Mucosa of gallbladder (tissue), 1 donor: ENCODE measurements around the gene KCNMB2. TPM values are rescaled to one million over a fixed set of nuclear protein-coding genes. Genes with fewer than 3 reads are reported as not detected.

Experiments used
- DNase-seq: peaks from one replicate; pipeline ENCODE4 v3.0.0-alpha.2; 2020; ENCODE audit warnings: low spot score
- total RNA-seq: library from RNA; stranded (reverse); gene quantifications from one replicate; pipeline ENCODE4 v1.2.1, GENCODE V29; 2021
- donor health status: DM: no; HTN: no; CAD: no.

The KCNMB2 gene
- total RNA-seq, 1 donor from 2014 or later: 4.4 TPM

DNA sequence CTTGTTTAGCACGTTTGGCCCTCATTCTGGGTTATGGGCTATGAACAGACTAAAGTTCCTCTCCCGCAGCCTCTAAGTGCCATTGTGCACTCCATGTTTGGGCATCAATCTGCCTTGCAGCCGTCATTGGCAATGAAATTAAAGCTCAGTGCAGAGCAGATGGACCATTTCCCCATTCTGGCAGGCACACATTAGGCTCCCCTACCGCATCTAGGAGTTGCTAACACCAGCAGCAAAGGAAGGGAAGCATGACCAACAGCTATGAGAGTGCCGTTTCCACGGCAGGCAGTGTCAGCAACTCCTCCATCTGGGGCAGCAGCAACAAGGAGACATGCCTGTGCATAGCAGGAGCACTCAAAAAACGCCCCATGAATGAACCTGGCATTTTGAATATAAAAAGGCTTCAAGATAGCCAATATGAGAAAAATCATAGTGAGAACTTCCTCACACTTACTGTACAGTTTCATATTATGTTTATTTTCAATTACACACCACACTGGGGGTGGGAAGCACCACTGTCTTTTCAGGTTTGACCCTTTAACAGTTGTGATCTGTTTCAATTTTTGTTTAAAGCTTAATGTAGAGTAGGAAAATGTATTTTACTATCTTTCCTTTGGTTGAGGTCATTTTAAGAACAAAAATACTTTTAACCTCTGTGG, 218.7 kb downstream of the KCNMB2 start:
- DNase-seq: no peak

DNA sequence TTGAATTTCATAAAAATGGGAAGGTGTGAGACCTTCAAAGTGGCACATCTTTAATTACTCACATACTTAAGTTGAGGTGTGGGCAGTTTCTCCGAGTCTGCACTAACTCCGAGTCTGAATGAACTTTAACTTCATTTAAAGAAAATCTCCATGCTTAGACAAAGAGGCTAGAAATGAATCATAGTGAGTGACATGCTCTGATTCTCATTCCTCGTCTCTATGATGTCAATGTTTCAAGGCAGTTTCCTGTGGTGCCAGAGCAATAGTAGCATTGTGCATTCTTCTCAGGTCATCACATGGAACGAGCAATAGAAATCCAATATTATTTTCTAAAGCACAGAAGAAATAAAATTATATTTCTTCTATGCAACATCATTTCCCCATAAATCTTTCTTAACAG, 224.8 kb downstream of the KCNMB2 start:
- DNase-seq: no peak

DNA sequence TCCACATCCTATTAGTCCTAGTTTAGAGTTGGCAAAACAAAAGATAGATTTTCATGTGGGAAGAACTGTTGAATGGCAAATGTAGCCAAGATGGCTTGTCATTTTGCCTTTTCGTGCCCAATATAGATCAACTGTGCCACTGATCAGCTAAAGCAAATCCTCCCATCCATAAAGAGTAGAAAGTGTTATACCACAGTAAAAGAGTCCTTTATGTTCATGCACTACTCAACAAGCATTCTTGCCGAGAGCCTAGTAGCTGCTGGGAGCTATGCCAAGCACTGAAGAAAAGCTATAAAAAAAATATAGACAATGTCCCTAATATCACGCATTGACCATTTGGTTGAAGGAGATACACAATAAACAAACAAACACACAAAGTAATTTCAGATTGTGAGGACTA, 225.2 kb downstream of the KCNMB2 start:
- no peak for DNase-seq

DNA sequence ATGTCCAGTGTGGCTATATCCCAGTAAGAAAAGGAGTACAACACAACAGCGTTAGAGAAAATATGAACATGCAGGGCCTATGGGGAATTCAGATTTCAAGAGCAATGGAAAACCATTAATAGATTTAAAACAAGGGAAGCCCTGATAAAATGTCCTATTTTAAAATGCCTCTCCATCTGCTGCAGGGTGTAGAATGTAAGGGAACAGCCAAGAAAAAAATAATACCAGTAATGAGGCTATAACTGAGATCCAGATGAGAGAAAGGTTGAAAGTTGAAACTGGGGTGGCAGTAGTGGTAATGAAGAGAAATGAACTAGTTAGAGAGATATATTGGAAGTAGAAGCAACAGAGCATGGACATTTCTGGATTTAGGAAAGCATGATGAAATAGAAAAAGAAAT, 226.1 kb downstream of the KCNMB2 start:
- DNase-seq: no peak

DNA sequence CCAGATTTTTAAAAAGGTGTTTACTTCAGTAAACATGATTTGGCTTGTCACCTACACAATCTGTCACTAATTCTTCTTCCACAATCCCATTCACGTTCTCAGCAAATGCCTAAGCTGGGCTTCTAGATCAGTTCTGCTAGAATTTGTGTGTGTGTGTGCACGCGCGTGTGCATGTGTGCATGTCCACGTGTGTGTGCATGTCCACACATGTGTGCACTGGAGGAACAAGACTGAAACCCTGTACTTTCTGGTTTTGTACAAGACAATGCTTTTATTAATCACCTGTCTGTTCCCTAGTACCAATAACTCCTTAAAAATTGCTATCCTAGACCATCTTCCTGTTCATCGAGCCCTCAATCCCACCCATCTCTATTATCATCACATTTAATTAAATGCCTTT, 229.2 kb downstream of the KCNMB2 start:
- no peak for DNase-seq

DNA sequence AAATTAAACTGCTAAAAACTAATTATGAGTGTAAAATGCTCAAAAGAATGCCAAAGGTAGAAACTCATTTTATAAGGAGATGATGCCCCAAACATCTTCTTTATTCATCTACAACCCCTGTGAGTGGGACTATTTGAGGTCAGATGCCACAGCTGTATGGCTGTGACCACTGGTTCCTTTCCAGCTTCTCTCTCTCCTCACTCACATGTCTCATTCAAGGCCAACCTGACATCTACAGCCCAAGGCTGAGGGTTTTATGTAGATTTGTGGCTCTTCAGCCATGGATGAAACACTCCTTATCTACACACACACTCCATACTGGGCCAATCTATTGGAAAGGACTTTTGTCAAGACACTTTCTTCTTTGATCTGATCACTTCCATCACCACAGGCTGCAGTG, 231.3 kb downstream of the KCNMB2 start:
- no peak for DNase-seq

DNA sequence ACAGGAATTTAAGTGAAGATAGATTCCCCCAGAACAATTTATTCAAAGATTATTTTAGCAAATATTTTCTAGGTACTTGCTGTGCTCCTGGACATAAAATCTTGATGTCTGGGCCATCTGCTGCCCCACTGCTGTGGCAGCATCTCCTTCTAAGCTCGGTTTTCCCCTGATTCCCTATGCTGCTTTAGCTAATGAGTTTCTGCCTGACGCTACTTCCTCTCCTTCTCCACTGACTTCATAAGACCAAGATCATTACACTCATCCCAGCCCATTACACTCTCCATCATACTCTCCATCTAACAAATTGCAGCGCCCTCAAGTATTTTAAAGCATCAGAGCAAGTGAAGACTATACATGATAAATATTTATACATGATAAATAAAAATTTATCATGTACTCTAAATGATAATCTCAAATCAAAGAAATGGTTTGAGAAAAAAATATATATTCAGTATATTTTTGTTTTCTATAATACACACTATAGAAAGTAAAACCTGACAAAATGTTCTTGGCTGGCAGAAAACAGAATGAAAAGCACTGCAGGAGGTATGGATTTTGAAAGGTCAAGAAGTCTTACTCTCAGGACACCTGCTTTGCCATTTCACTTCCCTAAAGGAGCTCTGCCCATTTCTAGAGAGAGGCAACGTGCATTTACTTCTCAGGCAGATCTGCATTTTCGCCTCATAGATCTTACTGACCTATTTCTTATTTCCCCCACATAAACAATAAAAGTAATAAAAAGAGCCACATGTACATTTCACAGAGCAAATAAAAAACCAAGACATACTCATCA, 232.0 kb downstream of the KCNMB2 start:
- DNase-seq: no peak

DNA sequence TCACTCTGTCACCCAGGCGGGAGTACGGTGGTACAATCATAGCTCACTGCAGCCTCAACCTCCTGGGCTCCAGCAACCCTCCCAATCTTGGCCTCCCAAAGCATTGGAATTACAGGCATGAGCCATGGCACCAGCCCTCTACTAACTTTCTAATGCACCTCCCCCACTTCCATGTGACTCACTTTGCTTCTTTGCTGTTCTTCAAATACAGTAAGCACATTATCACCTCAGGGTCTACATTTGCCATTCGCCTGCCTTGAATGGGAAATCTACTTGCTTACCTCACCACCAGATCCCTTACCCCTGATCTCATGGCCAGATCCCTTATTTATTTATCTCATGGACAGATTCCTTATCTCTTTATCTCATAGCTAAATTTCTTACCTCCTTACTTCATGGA, 235.3 kb downstream of the KCNMB2 start:
- no peak for DNase-seq

DNA sequence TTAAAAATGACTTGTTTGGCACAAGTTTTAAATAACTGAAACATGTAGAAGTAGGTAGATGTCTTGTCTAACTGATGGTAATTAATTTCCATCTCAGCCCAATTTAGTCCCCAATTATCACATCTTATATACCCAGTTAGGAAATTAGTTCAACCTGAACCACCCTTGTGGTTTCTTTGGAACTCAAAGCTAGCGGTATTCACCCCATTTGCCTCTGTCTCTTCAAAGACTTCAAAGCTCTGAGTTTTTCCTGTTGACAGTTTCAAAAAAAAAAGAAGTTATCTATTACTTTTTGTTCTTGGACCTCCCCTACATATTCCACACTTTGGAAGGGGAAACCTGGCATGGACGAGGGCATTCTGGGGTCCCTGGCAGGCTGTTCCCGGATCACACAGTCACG, 236.5 kb downstream of the KCNMB2 start:
- DNase-seq: no peak

DNA sequence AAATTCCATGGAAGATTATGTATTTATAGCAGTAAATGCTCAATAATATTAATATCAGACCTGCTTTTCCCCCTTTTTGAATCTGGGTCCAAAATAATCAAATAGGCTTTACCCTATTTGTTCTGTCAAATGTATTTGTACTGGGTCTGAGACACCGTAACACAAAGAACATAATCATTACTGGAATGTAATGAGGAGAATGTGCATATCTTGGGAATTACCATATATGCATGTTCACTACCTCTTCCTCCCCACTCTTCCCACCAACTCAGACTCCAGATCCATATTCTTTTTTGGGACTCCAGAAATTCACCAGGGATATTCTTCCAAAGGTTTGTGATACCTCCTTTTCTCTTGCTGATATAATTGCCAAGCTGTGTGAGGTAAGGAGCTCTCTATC, 237.1 kb downstream of the KCNMB2 start:
- no peak for DNase-seq

DNA sequence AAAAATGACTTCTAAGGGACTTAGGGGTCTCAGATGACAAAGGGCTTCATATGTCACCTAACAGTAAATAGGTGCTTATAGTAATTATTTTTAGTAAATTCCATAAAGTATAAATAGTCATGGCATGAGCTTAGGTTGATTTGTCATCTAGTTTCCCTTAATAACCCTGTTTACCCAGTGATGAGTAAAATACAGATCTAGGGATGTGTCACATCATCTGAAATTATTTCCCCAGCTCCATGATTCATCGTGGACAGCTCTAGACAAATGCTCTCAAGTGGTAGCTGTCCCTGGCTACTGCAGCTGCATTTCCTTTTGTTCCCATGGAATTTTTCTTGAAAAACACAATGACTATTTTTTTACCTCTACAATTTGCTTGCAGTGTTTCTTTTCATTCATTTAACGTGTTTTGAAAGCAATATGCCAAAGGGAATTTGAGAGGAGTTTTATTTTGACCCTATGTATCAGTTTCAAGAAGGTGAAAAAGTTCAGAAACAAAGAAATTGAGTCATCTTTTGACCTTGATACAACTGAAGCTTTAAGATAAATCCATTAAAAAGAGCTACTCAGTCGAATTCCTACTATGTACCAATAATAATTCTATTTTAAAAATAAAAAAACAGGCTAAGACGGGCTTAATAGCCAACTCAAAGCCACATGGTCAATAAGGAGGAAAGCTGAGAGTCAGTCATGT, 241.6 kb downstream of the KCNMB2 start:
- DNase-seq: no peak

DNA sequence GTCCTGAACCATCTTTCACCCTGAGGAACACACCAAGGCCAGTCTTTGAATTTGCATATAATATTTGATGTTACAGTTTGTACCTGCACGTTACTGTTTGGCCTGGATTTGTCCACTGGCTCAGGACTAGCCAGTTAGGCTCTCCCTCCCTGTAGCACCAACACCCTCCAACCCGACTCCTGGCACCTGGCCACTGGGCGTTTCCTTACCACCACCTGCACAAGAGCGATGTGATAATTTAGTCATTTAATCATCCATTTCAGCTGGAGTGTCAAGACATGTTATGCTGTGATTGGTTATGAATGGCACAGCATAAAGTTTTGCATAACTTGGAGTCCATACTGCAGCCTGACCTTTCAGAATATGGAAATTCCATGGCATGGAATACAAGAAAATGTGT, 242.4 kb downstream of the KCNMB2 start:
- no peak for DNase-seq

DNA sequence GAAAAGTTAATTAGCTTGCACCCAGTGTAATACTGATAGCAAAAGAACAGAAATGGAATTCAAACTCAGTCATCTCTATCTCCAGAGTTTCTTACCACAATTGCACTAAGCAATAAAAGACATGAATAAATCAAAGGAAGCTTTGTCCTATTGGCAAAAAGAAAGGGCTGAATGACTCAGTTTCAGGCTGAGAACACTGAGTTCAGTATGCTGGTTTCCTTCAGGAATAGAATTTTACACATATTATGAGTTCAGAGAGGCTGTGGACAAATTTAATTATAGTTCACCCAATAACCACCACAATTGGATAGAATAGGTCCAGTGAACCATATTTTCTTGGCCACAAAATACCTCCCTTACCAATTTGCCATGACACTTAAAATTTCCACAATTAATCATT, 249.7 kb downstream of the KCNMB2 start:
- DNase-seq: no peak

DNA sequence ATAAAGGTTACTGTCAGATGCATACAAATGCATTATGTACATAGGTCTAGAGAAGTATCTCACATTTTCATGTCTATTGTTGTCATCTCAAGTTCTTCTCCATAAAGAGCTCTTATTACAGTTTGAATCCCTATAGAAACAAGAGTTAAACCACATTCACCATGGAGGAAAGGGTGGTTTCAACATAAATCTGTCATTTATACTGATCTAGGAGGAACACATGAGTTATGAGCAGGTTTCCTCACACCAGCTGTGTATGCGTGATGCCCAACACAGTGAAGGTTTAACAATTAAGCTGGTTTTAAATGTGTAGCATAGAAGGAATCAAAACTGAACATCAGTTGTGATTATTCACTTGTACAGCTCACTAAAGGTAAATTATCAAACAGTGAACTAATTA, 251.7 kb downstream of the KCNMB2 start:
- no peak for DNase-seq

DNA sequence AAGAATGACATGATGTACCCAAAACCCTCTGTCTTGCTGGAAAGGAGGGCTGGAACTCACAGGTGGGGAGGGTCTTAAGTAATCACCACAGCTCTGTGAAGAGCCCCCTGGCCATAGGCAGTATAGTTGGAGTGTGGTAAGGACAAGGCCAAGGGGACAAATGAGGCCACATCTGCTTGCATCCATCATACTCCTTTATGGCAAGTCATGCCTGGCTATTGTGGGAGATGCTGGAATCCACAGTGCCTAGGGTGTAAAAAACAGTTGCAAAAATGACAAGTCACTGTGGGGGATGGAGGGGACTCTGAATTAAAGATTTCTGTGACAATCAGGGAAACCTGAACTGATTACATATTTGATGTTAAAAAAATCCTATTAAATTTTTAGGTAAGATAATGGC, 258.5 kb downstream of the KCNMB2 start:
- DNase-seq: no peak

DNA sequence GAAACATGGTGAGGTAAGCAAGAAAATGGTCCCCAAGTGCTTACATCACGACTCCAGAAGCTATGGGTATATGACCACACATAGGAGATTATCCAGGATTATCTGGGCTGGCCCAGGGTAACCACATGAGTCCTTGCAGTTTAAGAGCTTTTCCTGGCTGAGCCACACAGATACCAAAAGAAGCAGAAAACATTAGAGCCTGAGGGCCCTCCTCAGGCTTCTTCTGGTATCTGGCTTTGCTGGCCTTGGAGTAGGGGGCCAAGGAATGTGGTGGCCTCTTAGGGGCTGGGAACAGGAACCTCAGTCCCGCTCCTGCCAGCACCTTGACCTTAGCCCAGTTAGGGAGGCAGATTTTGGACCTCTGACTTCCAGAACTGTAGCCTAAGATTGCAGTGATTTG, 259.1 kb downstream of the KCNMB2 start:
- DNase-seq: no peak

DNA sequence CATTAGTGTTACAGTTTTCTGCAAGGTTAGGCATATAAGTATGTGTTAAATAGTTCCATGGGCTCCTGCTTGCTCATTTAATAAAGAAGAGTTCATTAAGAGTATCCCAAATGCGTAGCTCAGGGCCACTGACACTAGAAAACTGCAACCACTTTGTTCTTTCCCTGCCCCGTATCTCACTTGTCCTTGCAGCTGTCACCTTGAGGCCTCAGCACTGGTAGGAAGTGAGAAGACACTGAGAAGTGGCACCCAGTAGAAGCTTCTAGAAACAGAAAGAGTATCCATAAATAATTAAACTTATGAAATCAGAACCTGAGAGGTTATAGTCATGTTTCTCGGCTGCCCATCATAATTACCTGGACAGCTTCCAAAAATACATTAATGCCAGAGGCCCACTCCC, 266.0 kb downstream of the KCNMB2 start:
- no peak for DNase-seq

DNA sequence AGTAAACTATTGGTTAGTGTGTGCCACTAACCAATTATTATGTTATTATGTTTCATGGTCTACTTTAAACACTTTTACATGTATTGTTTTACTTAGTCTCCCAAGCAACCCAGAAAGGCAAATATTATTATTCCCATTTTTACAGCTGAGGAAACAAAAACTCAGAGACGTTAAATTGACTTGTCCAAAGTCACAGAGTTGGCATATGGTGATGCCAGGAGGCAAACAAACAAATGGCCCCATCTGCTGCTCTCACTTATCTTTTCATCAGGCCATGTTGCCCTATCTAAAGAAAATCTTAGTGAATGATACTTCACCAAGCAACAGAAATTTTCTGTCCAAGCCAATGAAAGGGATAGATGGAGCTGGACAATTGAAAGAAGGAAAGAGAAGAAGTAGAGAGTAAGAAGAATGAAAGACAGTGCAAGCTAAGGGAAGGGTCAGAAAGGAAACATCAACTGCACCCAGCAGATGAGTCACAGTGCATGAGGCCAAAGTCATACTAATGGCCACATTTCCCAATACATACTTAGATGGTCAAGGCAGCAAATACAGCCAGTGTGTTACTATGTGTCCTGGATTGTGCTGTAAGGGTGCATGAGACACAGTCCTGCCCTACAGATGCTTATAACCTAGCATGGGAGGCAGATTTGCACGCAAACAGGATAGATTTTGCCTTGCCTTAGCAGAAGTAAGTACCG, 266.9 kb downstream of the KCNMB2 start:
- DNase-seq: no peak

DNA sequence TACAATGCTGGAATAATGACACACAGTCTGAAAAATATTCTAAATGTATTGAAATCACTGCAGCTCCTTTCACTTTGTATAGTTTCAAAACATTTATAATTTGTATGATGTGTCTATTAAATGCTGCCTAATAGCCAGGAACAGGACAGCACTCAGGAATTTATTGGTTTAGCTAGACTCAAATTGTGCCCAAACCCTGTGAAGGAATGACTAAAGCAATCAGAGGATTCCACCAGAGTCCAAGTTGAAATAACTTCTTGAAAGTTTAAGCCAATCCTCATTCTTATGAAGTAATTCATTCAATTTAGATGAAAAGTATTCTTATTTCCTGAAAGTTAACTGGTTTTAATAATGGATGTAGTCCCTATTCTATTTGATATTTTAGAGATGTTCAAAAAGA, 268.4 kb downstream of the KCNMB2 start:
- DNase-seq: no peak

DNA sequence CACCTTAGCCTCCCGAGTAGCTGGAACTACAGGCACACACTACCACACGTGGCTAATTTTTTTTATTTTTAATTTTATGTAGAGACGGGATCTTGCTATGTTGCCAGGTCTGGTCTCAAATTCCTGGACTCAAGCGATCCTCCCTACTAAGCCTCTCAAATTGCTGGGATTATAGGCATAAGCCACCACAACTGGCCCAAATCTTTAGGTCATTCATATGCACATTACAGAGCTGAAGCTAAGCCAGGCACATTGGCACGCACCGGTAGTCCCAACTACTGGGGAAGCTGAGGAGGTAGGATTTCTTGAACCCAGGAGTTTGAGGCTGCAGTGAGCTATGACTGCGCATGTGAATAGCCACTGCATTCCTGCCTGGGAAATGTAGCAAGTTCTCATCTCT, 269.5 kb downstream of the KCNMB2 start:
- no peak for DNase-seq

DNA sequence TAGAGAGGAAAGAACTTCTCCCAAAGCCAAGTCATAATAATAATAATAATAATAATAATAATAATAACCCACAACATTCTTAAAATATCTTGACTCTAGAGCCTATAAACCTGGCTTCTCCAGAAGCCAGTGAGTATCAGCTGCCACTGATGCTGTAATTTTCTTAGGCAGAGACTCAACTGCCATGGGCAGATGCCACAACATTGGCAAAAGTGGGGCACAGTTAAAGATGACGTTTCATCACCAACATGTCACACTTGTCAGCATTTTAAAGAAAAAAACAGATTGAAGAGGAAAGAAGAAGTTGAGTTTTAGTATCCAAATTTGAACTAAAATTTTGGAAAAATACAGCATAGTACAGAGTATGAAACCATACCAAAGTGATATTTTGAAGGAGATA, 270.4 kb downstream of the KCNMB2 start:
- no peak for DNase-seq

DNA sequence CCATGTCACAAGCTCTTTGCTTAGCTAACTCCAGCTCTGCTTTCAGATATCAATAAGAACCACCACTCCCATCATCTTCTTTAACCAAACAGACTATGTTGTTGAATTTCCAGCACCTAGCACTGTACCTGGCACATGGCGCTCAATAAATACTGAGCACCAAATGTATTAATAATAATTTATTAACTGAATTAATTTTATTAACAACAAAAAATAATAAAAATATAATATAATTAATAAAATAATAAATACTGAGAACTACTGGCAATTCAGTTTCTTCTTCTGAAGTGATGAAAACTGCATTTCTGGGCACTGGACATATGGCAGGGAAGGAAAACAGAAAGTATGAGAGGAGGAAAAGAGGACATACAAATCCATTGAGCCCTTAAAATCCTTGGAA, 271.5 kb downstream of the KCNMB2 start:
- no peak for DNase-seq

DNA sequence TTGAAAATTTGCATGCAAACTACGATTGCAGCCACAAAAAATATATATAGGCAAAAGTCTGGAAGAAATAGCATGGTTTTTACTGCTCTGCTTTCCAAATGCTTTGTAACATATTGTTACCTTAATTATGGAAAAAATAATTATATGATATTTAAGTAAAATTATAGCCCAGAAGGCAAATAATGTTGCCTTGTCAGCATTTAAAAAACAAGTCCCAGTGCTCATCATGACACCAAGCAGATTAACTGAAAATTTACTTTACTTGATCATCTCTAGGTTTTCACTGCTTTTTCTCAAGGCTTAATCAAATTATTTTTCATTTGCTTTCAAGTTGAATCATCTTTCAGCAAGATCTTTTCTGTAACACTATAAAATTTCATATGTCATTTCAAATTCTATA, 272.5 kb downstream of the KCNMB2 start:
- DNase-seq: no peak
